ENCODE data around the gene QPRT.

DNA sequence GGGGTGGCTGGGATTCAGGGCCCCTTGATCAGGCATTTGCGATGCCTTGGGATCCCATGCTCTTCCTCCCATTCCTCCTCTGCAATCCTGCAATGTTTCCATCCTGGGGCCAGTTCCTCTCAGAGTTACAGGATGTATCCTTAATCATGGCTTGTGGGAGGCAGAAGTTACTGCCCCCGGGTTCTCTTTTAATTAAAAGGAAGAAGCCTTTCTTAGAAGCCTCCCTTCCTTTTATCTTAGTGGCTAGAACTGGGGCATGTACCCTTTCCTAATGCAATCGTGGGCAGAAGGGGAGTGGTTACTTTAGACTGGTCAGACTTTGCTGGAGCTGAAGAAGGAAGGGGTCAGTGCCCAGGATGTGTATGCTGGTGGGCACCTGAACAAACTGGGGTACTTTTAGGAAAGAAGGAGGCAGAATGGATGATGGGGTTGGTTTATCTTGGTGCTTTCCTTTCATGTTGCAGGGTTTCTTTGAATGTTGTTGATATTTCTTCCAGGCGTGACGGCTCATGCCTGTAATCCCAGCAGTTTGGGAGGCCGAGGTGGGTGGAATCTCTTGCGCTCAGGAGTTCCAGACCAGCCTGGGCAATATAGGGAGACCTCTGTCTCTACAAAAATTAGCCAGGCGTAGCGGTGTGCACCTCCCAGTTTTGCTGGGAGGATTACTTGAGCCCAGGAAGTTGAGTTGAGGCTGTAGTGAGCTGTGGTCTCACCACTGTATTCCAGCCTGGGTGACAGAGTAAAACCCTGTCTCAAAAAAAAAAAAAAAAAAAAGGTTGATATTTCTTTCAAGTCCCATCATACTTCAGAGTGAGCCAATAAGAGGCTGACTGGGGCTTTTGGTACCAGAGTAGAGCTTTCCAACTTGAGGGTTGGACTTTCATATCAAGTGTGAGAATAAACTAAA is 29.1 kb upstream of the QPRT start:
- no peak for TF ChIP-seq POLR2A (IDR thresholded peaks at IDR 0.05)
- TF ChIP-seq, protein P1, sequence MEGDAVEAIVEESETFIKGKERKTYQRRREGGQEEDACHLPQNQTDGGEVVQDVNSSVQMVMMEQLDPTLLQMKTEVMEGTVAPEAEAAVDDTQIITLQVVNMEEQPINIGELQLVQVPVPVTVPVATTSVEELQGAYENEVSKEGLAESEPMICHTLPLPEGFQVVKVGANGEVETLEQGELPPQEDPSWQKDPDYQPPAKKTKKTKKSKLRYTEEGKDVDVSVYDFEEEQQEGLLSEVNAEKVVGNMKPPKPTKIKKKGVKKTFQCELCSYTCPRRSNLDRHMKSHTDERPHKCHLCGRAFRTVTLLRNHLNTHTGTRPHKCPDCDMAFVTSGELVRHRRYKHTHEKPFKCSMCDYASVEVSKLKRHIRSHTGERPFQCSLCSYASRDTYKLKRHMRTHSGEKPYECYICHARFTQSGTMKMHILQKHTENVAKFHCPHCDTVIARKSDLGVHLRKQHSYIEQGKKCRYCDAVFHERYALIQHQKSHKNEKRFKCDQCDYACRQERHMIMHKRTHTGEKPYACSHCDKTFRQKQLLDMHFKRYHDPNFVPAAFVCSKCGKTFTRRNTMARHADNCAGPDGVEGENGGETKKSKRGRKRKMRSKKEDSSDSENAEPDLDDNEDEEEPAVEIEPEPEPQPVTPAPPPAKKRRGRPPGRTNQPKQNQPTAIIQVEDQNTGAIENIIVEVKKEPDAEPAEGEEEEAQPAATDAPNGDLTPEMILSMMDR (IDR thresholded peaks at IDR 0.05): no peak

Measured in suprapubic skin (tissue), 3 donors.